GM18870 (cell line): ENCODE results near the gene CLMP.
"Not testable (repeated sequence)": the region's sequence is repeated elsewhere in the genome, so short reads cannot be mapped to it uniquely, and the experiment has no call there.

Source experiments
- ATAC-seq: cut with Tn5 transposase; IDR thresholded peaks from one replicate; pipeline ENCODE4 v1.9.1; 2021; ENCODE audit warnings: moderate library complexity; ENCODE audit not compliant: unreplicated experiment

The CLMP gene

GRCh38 chr11:123059041-123059920 lies 135.8 kb downstream of the CLMP start:
- not testable (repeated sequence) for ATAC-seq

GRCh38 chr11:123057661-123058305 lies 137.3 kb downstream of the CLMP start:
- ATAC-seq: no peak

- ATAC-seq: no peak
Observed at GRCh38 chr11:123056835-123057491, 138.1 kb downstream of the CLMP start.

GRCh38 chr11:123055191-123055901 lies 139.7 kb downstream of the CLMP start:
- no peak for ATAC-seq

- ATAC-seq: peak; percentile 71
Observed at GRCh38 chr11:123054301-123055065, 140.6 kb downstream of the CLMP start.

GRCh38 chr11:123052901-123053721 lies 141.9 kb downstream of the CLMP start:
- ATAC-seq: no peak

- no peak for ATAC-seq
Observed at GRCh38 chr11:123051634-123052033, 143.4 kb downstream of the CLMP start.

GRCh38 chr11:123051146-123051545 lies 143.9 kb downstream of the CLMP start:
- ATAC-seq: no peak

GRCh38 chr11:123047947-123048293 lies 147.1 kb downstream of the CLMP start:
- no peak for ATAC-seq

GRCh38 chr11:123047266-123047946 lies 147.6 kb downstream of the CLMP start:
- no peak for ATAC-seq

GRCh38 chr11:123046473-123047259 lies 148.4 kb downstream of the CLMP start:
- no peak for ATAC-seq

GRCh38 chr11:123045101-123045500 lies 149.9 kb downstream of the CLMP start:
- no peak for ATAC-seq

- no peak for ATAC-seq
Observed at GRCh38 chr11:123041185-123041584, 153.9 kb downstream of the CLMP start.

GRCh38 chr11:123040111-123040432 lies 155.0 kb downstream of the CLMP start:
- ATAC-seq: no peak

- no peak for ATAC-seq
Observed at GRCh38 chr11:123035831-123036230, 159.2 kb downstream of the CLMP start.

- no peak for ATAC-seq
Observed at GRCh38 chr11:123034597-123034996, 160.5 kb downstream of the CLMP start.

- ATAC-seq: no peak
Observed at GRCh38 chr11:123033895-123034294, 161.2 kb downstream of the CLMP start.

GRCh38 chr11:123030517-123030916 lies 164.5 kb downstream of the CLMP start:
- ATAC-seq: no peak
